Jurkat, Clone E6-1 (cell line): ENCODE measurements around the gene IQCM. TPM values are rescaled to one million over a fixed set of nuclear protein-coding genes. Genes with fewer than 3 reads are reported as not detected.

Experiments used
- DNase-seq: peaks from one replicate; pipeline ENCODE4 v3.0.0-alpha.2; 2011; ENCODE audit warnings: low read depth, low spot score
- H3K4me3 ChIP-seq: 2 replicates; pipeline ENCODE4 v1.5.1; 2011; ENCODE audit warnings: mild to moderate bottlenecking, low read length, control low read depth, moderate library complexity
- polyA plus RNA-seq: library from polyadenylated mRNA; unstranded; fragments of >200 nt; gene quantifications from one replicate; pipeline ENCODE4 v1.2.1, GENCODE V29; 2012; ENCODE audit warnings: missing spikeins; ENCODE audit not compliant: insufficient read length, insufficient read depth

Gene IQCM
- not detected for polyA plus RNA-seq

GRCh38 chr4:149815743-149816142 lies at the start of gene IQCM:
Gene IQCM, minus strand, starts transcription at chr4:149815843. Its CDS starts 73,152 bp downstream, at chr4:149742691.
- no peak for DNase-seq
- no peak within 1 kb of the TSS for H3K4me3 ChIP-seq

DNA sequence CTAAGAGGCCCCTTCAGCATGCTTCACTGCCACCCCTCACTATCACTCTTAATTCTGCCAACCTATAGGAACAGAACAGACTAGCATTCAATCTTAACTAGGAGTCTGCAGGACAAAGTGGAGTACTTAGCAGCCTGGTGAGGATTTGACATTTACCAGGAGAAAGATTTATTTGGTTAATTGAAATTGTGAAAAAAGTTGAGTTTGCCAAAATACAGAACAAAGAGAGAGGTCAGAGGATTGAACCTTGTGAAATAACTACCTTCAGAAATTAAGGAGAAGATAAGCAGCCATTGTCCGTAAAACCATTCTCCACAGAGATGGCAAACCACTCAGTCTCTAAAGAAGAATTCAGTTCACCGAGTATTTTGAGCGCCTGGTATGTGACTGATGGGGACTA lies 41.8 kb upstream of the IQCM start:
- no peak for DNase-seq
- H3K4me3 ChIP-seq = no peak overlapping the region

GRCh38 chr4:149845743-149846142 lies 30.1 kb upstream of the IQCM start:
- no peak for DNase-seq
- no peak overlapping the region for H3K4me3 ChIP-seq

DNA sequence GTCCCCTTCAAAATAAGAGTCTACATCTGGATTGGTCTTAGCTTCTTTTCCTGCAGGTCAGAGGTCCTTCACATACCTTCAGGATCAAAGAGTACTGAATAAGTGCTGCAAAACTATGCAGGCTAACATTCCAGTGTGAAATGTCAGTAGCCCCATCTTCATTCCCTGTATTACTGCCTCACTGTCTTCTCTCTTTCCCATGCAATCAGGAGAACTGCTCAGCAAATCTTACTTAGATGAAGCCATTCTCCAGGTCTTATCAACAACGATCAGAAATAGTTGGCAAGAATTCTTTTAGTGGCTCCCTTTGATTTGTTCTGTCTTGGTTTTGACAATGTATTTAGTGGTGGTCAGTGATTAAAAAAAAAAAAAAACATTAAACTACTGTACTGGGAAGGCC lies 26.0 kb upstream of the IQCM start:
- H3K4me3 ChIP-seq = no peak overlapping the region
- DNase-seq = no peak

DNA sequence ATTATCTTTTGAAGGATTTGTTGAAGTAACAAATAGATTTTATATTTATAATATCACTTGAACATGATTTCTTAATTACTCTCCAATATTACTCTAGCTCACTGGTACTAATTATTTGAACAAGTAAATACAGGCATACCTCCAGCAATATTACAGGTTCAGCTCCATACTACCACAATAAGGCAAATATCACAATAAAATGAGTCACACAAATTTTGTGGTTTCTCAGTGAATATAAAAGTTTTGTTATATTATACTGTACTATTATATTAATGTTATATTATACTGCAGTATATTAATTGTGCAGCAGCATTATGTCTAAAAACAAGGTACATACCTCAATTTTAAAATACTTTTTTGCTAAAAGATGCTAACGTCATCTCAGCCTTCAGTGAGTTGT lies 22.4 kb upstream of the IQCM start:
- no peak for DNase-seq
- no peak overlapping the region for H3K4me3 ChIP-seq

DNA sequence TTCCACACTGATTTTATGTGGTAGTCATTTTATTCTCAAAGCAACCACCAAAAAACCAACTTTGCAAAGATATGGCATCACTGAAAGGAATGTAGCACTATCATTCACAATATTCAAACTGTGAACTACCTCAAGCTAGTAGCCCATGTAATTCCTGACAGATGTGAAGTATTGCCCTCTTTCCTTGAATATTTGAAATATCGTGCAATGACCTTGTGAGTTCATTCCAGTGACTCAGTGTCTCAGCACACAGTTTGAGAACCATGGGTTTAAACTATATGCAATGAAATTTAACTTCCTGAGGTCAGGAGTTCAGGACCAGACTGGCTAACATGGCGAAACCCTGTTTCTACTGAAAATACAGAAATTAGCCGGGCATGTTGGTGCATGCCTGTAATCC lies 20.9 kb upstream of the IQCM start:
- no peak for DNase-seq
- H3K4me3 ChIP-seq = no peak overlapping the region

GRCh38 chr4:149835280-149835679 lies 19.6 kb upstream of the IQCM start:
- no peak overlapping the region for H3K4me3 ChIP-seq
- DNase-seq = no peak

DNA sequence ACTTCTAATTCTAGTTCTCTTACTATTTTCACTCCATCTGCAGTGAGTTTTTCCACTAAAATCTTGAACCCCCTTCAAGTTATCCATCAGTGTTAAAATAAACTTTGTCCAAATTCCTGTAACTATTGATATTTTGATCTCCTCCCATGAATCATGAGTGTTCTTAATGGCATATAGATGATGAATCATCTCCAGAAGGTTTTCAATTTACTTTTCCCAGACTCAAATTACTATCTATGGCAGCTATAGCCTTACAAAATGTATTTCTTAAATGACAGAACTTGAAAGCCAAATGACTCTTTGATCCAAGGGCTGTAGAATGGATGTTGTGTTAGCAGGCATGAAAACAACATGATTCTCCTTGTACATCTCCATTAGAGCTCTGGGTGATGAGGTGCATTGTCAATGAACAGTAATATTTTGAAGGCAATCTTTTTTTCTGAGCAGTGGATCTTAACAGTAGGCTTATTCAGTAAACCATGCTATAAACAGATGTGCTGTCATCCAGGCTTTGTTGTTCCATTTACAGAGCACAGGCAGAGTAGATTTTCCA lies 16.1 kb upstream of the IQCM start:
- no peak for DNase-seq
- no peak overlapping the region for H3K4me3 ChIP-seq

- H3K4me3 ChIP-seq = no peak overlapping the region
- no peak for DNase-seq
Observed at GRCh38 chr4:149830823-149831222, 15.2 kb upstream of the IQCM start.

DNA sequence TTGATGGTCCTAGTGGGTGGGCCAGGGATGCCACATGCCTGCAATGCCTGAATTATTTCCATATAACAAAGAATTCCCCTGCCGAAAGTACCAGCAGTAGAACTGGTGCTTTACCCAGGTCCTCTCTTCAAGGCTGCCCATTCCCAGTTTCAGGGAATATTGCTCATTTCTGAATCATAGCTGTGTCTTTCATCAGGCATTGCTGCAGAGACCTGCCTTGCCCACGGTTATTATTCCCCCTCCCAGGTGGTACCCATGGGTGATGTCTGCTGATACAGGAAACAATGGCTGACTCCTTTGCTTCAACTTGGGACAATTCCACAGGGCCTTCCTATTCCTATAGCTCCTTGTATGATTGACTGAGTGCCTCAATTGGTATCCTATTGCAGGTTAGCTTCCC lies 9.7 kb upstream of the IQCM start:
- H3K4me3 ChIP-seq = no peak overlapping the region
- DNase-seq = no peak

DNA sequence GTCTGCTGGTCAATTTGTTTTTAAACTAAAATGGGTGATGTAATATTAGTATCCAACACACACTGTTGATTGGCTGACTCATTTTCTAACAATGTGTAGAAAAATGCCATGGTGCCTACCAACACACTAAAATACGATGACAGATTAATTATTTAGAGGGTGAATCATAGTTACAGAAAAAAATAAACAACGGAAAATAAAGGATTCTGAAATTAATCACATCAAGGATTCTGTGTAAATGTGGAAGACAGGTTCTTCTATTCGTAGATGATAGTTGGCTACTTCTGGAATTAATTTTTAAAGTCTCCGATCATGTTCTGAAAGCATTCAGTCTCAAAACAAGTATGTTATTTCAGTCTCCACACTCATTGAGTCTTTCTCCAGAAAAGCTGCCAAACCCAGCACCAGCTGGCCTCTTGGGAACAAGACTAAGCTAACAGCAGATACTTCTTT lies 8.2 kb upstream of the IQCM start:
- no peak overlapping the region for H3K4me3 ChIP-seq
- no peak for DNase-seq

DNA sequence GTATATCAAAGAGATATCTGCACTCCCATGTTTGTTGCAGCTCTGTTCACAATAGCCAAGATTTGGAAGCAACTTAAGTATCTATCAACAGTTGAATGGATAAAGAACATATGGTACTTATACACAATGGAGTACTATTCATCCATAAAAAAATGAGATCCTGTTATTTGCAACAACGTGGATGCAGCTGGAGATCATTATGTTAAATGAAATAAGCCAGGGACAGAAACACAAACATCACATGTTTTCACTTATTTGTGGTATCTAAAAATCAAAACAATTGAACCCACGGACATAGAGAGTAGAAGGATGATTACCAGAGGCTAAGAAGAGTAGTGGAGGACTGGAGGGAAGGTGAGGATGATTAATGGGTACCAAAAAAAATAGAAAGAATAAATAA lies 14.2 kb downstream of the IQCM start:
- no peak for DNase-seq
- no peak overlapping the region for H3K4me3 ChIP-seq

- no peak overlapping the region for H3K4me3 ChIP-seq
- no peak for DNase-seq
Observed at GRCh38 chr4:149799546-149799945, 16.1 kb downstream of the IQCM start.

DNA sequence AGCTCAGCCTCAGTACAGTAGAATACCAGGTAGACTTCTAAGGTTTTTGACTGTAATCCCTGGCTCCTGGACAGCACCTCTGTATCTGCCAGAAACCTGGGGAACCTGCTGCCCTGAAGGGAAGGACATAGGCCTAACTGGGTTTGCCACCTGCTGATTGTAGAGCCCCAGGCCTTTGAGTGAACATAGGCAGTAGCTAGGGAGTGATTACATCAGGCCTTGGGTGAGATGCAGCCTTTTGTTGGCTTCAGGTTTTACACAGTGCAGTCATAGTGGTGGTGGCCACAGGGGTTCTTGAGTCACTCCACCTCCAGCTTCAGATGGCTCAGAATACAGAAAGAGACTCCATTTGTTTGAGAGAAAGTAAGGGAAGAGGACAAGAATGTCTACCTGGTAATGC lies 19.3 kb downstream of the IQCM start:
- no peak for DNase-seq
- no peak overlapping the region for H3K4me3 ChIP-seq

GRCh38 chr4:149795256-149795655 lies 20.4 kb downstream of the IQCM start:
- DNase-seq = no peak
- H3K4me3 ChIP-seq = no peak overlapping the region

DNA sequence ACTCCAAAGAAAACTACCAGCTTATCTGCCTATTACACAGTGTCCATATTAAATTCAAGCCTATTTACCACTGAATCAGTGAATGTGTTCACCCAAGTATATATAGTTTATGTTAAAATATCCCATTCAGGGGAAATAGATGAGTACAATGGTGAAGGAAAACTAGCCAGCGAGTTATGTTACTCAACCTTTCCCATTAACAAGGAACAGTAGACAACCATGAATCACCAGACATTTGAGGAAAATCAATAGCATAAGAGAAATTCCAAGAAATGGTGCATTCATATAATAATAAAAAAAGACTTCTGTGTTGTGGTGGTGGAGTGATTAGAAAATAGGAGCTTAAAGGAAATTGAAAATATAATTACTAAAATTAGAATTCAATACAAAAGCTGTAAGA lies 21.3 kb downstream of the IQCM start:
- DNase-seq = no peak
- no peak overlapping the region for H3K4me3 ChIP-seq

DNA sequence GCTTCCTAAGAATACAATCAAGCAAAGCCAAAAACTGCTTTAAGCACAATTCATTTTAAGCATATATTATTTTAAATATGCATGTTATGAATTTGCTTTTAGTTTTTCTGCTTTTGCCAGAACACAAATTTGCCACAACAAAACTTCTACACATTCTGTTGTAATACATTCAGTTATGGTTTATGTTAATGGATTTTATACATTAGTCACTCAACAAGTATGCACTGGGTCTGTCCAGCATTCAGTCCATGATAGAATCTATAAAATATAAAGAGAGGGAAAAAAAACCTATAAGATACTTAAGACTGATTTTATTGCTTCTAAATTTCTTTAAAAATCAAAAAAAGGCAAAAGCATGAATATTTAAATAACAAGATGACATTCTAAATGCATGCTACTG lies 22.2 kb downstream of the IQCM start:
- H3K4me3 ChIP-seq = no peak overlapping the region
- DNase-seq = no peak

- no peak for DNase-seq
- no peak overlapping the region for H3K4me3 ChIP-seq
Observed at GRCh38 chr4:149791851-149792250, 23.8 kb downstream of the IQCM start.

- H3K4me3 ChIP-seq = no peak overlapping the region
- DNase-seq = no peak
Observed at GRCh38 chr4:149790172-149790907, 25.3 kb downstream of the IQCM start.

DNA sequence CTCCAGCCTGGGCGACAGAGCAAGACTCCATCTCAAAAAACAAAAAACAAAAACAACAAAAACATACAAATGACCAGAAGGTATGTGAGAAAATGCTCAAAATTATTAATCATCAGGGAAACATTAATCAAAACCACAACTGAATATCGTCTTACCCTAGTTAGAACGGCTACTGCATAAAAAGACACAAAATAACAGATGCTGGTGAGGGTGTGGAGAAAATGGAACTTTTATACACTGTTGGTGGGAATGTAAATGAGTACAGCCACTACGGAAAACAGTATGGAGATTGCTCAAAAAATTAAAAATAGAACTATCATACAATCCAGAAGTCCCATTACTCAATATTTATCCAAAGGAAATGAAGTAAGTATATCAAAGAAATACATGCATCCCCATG lies 27.3 kb downstream of the IQCM start:
- H3K4me3 ChIP-seq = no peak overlapping the region
- no peak for DNase-seq
